ENCODE data around the gene AGTRAP. TPM values are rescaled to one million over a fixed set of nuclear protein-coding genes. Genes with fewer than 3 reads are reported as not detected.

Gene AGTRAP
- total and polyA plus RNA-seq, 2 donors (not counting 3 experiments of a cell fraction or from before 2014, with no cell fraction given): 41.6 to 101 TPM

DNA sequence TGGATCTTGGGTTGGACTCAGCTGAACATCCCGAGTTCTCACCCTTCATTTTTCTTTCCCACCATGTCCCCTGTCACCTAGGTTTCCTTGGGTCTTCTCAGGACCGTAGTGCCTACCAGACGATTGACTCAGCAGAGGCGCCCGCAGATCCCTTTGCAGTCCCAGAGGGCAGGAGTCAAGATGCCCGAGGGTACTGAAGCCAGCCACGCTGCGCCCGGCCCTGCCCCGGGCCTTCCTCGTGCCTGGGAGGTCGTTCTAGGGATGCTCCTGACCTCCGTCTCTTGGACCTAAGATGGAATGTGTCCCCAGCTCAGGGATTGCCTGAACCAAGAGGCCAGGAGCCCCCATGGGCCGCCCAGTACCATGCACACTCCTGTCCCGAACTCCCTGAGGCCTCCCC is 14.1 kb downstream of the AGTRAP start:
- Histone ChIP-seq H3K36me3 (ENCODE audit: control insufficient read depth in 2 of 2, extremely low read depth in 1 of 2, insufficient read depth in 2 of 2, low read length in 2 of 2) (peaks cover 0 to 7% of the 10 kb centered on the region in 2 experiments), H3K79me2 (ENCODE audit: control insufficient read depth, insufficient read depth, low read length) (no peaks in the 10 kb centered on the region), H3K4me3 (replicated peaks in 1 of 3; ENCODE audit: insufficient read depth in 1 of 3, low read depth in 1 of 3, low read length in 3 of 3) (no peak overlapping the region), H3K4me1 (ENCODE audit: control insufficient read depth, extremely low read depth, insufficient read depth, low read length) (no peaks in the 10 kb centered on the region), H2AFZ (ENCODE audit: low read depth, low read length) (no peak overlapping the region), H4K20me1 (replicated peaks; ENCODE audit: control insufficient read depth, extremely low read depth, insufficient read depth, low read length) (no peaks in the 10 kb centered on the region), H3K9ac (replicated peaks; ENCODE audit: extremely low read depth, insufficient read depth, low read length) (no peak overlapping the region), H3K9me1 (replicated peaks; ENCODE audit: control insufficient read depth, extremely low read depth, insufficient read depth, low read length) (no peaks in the 10 kb centered on the region), H3K9me3 (replicated peaks; ENCODE audit: control insufficient read depth, insufficient read depth, low read length) (no peaks in the 10 kb centered on the region), H3K27me3 (ENCODE audit: control insufficient read depth in 2 of 2, insufficient read depth in 2 of 2, low read length in 2 of 2) (no peaks in the 10 kb centered on the region), H3K27ac (ENCODE audit: insufficient read depth, low read depth, low read length) (no peak overlapping the region), H3K4me2 (ENCODE audit: insufficient read depth, low read length) (no peak overlapping the region)
- intact Hi-C loops (cut with micrococcal nuclease) (loop anchor here (1.0 kb wide), 1 partner anchor 100 kb away; no protein-coding TSS in a partner anchor), dilution Hi-C loops (cut with MboI; ENCODE audit: extremely low pct_ligation_motif_present, low sequenced_read_pairs) (no loop called here)
- FAIRE-seq (no peak), DNase-seq (ENCODE audit: low read depth, low spot score) (no peak)
- ChIA-PET POLR2A (no interaction called here), CTCF (no interaction called here)
- BruUV-seq (replicated peaks): no TSS peak
- no peak for TF ChIP-seq MYC (IDR thresholded peaks at IDR 0.05; ENCODE audit: low read depth, low read length)
- TF ChIP-seq JUN (IDR thresholded peaks at IDR 0.05; ENCODE audit: borderline replicate concordance, insufficient read depth, insufficient read length, low read depth): no peak
- no peak for TF ChIP-seq GATA2 (IDR thresholded peaks at IDR 0.05; ENCODE audit: insufficient read depth, insufficient read length, low read depth, low read length)
- TF ChIP-seq, protein P1, sequence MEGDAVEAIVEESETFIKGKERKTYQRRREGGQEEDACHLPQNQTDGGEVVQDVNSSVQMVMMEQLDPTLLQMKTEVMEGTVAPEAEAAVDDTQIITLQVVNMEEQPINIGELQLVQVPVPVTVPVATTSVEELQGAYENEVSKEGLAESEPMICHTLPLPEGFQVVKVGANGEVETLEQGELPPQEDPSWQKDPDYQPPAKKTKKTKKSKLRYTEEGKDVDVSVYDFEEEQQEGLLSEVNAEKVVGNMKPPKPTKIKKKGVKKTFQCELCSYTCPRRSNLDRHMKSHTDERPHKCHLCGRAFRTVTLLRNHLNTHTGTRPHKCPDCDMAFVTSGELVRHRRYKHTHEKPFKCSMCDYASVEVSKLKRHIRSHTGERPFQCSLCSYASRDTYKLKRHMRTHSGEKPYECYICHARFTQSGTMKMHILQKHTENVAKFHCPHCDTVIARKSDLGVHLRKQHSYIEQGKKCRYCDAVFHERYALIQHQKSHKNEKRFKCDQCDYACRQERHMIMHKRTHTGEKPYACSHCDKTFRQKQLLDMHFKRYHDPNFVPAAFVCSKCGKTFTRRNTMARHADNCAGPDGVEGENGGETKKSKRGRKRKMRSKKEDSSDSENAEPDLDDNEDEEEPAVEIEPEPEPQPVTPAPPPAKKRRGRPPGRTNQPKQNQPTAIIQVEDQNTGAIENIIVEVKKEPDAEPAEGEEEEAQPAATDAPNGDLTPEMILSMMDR (IDR thresholded peaks at IDR 0.05; ENCODE audit: extremely low read depth in 1 of 2, insufficient read depth in 1 of 2, low read depth in 1 of 2, low read length in 2 of 2): no peak
- no peak for TF ChIP-seq FOS (IDR thresholded peaks at IDR 0.05; ENCODE audit: borderline replicate concordance, insufficient read depth, low read length)
- no peak for TF ChIP-seq POLR2AphosphoS5 (IDR thresholded peaks at IDR 0.05; ENCODE audit: insufficient read depth, low read depth, low read length)
- no peak for TF ChIP-seq EZH2 (IDR thresholded peaks at IDR 0.05; ENCODE audit: borderline replicate concordance, low read depth, low read length, severe bottlenecking)
- TF ChIP-seq, protein P2, sequence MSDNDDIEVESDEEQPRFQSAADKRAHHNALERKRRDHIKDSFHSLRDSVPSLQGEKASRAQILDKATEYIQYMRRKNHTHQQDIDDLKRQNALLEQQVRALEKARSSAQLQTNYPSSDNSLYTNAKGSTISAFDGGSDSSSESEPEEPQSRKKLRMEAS (IDR thresholded peaks at IDR 0.05; ENCODE audit: insufficient read depth, insufficient read length): no peak
